ENCODE results near the gene IFFO2.

The IFFO2 gene

DNA sequence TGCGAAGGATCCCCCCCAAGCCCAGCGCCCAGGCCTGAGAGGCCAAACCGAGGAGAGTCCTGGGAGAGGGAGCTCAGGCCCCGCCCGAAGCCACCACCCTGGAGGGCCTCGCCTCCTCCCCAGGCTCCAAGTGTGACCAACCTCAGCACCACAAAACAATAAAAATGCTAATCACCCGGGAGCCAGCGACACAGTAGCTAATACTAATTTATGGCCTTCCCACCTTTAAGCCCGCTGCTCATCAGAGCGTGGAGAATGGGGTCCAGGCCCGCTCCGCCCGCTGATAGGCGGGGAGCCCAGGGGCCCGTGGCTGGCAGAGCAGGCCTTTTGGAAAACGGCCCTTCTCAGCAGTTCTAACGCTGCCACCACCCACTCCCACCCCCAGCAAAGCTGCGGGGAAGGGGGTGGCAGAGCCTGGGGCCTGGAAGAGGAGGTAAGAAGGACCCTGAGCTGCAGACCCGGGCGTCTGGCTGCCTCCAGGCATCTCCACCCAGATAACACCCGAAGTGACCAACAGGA, 76.6 kb downstream of the IFFO2 start:
- no peak overlapping the region for H3K4me3 ChIP-seq (ENCODE audit: low read depth, low read length, poor library complexity, severe bottlenecking)
- H2AFZ ChIP-seq (ENCODE audit: low read length): no peak overlapping the region
- no peaks in the 10 kb centered on the region for H3K79me2 ChIP-seq (ENCODE audit: insufficient read depth, low read length)
- no peaks in the 10 kb centered on the region for H3K9me3 ChIP-seq (ENCODE audit: low read length)
- no peaks in the 10 kb centered on the region for H3K9me2 ChIP-seq (ENCODE audit: low read depth, low read length)
- H3K4me1 ChIP-seq (ENCODE audit: insufficient read depth, low read length, severe bottlenecking): no peaks in the 10 kb centered on the region
- H3K4me2 ChIP-seq (ENCODE audit: low read length): no peak overlapping the region
- H3F3A ChIP-seq (ENCODE audit: insufficient read depth, low read length): no peaks in the 10 kb centered on the region
- TF ChIP-seq CTCF (IDR thresholded peaks at IDR 0.05; ENCODE audit: low read length) (no peak), EZH2 (IDR thresholded peaks at IDR 0.05; ENCODE audit: borderline replicate concordance, low read length) (no peak)
- H3K36me3 ChIP-seq (ENCODE audit: insufficient read depth, low read length): no peaks in the 10 kb centered on the region
- H4K20me1 ChIP-seq (ENCODE audit: insufficient read depth, low read length): no peaks in the 10 kb centered on the region
- H3K9ac ChIP-seq (ENCODE audit: low read length): no peak overlapping the region
- H3K27me3 ChIP-seq (ENCODE audit: insufficient read depth, low read length): no peaks in the 10 kb centered on the region
- H3K27ac ChIP-seq (ENCODE audit: low read depth, low read length, poor library complexity, severe bottlenecking): no peak overlapping the region

- Histone ChIP-seq H3K36me3 (ENCODE audit: insufficient read depth, low read length) (no peaks in the 10 kb centered on the region), H2AFZ (ENCODE audit: low read length) (no peak overlapping the region), H3K79me2 (ENCODE audit: insufficient read depth, low read length) (no peaks in the 10 kb centered on the region), H3K4me3 (ENCODE audit: low read depth, low read length, poor library complexity, severe bottlenecking) (no peak overlapping the region), H3K27me3 (ENCODE audit: insufficient read depth, low read length) (no peaks in the 10 kb centered on the region), H3K9me3 (ENCODE audit: low read length) (no peaks in the 10 kb centered on the region), H3K9ac (ENCODE audit: low read length) (no peak overlapping the region), H3K9me2 (ENCODE audit: low read depth, low read length) (no peaks in the 10 kb centered on the region), H3F3A (ENCODE audit: insufficient read depth, low read length) (no peaks in the 10 kb centered on the region), H3K4me1 (ENCODE audit: insufficient read depth, low read length, severe bottlenecking) (no peaks in the 10 kb centered on the region), H3K4me2 (ENCODE audit: low read length) (no peak overlapping the region), H3K27ac (ENCODE audit: low read depth, low read length, poor library complexity, severe bottlenecking) (no peak overlapping the region), H4K20me1 (ENCODE audit: insufficient read depth, low read length) (no peaks in the 10 kb centered on the region)
- TF ChIP-seq EZH2 (IDR thresholded peaks at IDR 0.05; ENCODE audit: borderline replicate concordance, low read length): no peak
- TF ChIP-seq CTCF (IDR thresholded peaks at IDR 0.05; ENCODE audit: low read length): no peak
These were observed 77.2 kb downstream of the IFFO2 start for GRCh38 chr1:18879215-18879790.

- no peaks in the 10 kb centered on the region for H3K27me3 ChIP-seq (ENCODE audit: insufficient read depth, low read length)
- H3K9ac ChIP-seq (ENCODE audit: low read length): no peak overlapping the region
- H3K9me3 ChIP-seq (ENCODE audit: low read length): no peaks in the 10 kb centered on the region
- no peaks in the 10 kb centered on the region for H3K4me1 ChIP-seq (ENCODE audit: insufficient read depth, low read length, severe bottlenecking)
- H3K9me2 ChIP-seq (ENCODE audit: low read depth, low read length): no peaks in the 10 kb centered on the region
- no peak overlapping the region for H3K4me2 ChIP-seq (ENCODE audit: low read length)
- TF ChIP-seq CTCF (IDR thresholded peaks at IDR 0.05; ENCODE audit: low read length) (no peak), EZH2 (IDR thresholded peaks at IDR 0.05; ENCODE audit: borderline replicate concordance, low read length) (no peak)
- H4K20me1 ChIP-seq (ENCODE audit: insufficient read depth, low read length): no peaks in the 10 kb centered on the region
- H3K79me2 ChIP-seq (ENCODE audit: insufficient read depth, low read length): no peaks in the 10 kb centered on the region
- no peak overlapping the region for H2AFZ ChIP-seq (ENCODE audit: low read length)
- no peaks in the 10 kb centered on the region for H3K36me3 ChIP-seq (ENCODE audit: insufficient read depth, low read length)
- H3K4me3 ChIP-seq (ENCODE audit: low read depth, low read length, poor library complexity, severe bottlenecking): no peak overlapping the region
- no peaks in the 10 kb centered on the region for H3F3A ChIP-seq (ENCODE audit: insufficient read depth, low read length)
- H3K27ac ChIP-seq (ENCODE audit: low read depth, low read length, poor library complexity, severe bottlenecking): no peak overlapping the region
These were observed 77.8 kb downstream of the IFFO2 start for GRCh38 chr1:18878538-18879214.

Measured in OCI-LY1 (cell line).